Fibroblast of mammary gland (primary cell): ENCODE measurements around the gene UCK1.

Experiments
- DNase-seq: peaks from one replicate; pipeline ENCODE4 v3.0.0-alpha.2; 2010; ENCODE audit warnings: low read depth
- H3K4me3 ChIP-seq: 2 replicates; pipeline ENCODE4 v1.5.1; 2011; ENCODE audit warnings: low read depth, mild to moderate bottlenecking, low read length, moderate library complexity; ENCODE audit not compliant: control insufficient read depth
- CTCF ChIP-seq: conservative IDR thresholded peaks from 2 replicates; pipeline ENCODE4 v1.5.1; 2011; ENCODE audit warnings: low read depth, low read length, inconsistent platforms; ENCODE audit not compliant: control insufficient read depth, insufficient read depth

UCK1 gene

GRCh38 chr9:131575946-131576853 is 45.1 kb upstream of the UCK1 start:
- H3K4me3 ChIP-seq: no peak overlapping the region
- no peak for DNase-seq
- no peak for TF ChIP-seq CTCF

GRCh38 chr9:131574730-131575640 is 43.9 kb upstream of the UCK1 start:
- DNase-seq: no peak
- no peak overlapping the region for H3K4me3 ChIP-seq
- no peak for TF ChIP-seq CTCF

- H3K4me3 ChIP-seq: no peak overlapping the region
- no peak for TF ChIP-seq CTCF
- DNase-seq: no peak
These were observed 36.8 kb upstream of the UCK1 start for GRCh38 chr9:131567910-131568309.

GRCh38 chr9:131566158-131566557 is 35.1 kb upstream of the UCK1 start:
- DNase-seq: no peak
- no peak for TF ChIP-seq CTCF
- H3K4me3 ChIP-seq: no peak overlapping the region

- no peak overlapping the region for H3K4me3 ChIP-seq
- no peak for DNase-seq
- no peak for TF ChIP-seq CTCF
These were observed 34.3 kb upstream of the UCK1 start for GRCh38 chr9:131565369-131565768.

GRCh38 chr9:131562032-131562959 is 31.2 kb upstream of the UCK1 start:
- peak; percentile 39 for DNase-seq
- no peak for TF ChIP-seq CTCF
- no peak overlapping the region for H3K4me3 ChIP-seq
